AG04450 (cell line): ENCODE measurements around the gene UBR7. TPM values are rescaled to one million over a fixed set of nuclear protein-coding genes. Genes with fewer than 3 reads are reported as not detected.
"Not testable (repeated sequence)": the region's sequence is repeated elsewhere in the genome, so short reads cannot be mapped to it uniquely, and the experiment has no call there.

ENCODE experiments used
- CTCF ChIA-PET: fragments of 300-600, 350-600 bp; formaldehyde crosslinking; extraction: SDS; loops from one replicate; lab custom pipeline; 2022; ENCODE audit warnings: antibody characterized with exemption, inconsistent platforms; lab: Charles Lee
- POLR2A ChIA-PET: fragments of 350-600 bp; formaldehyde crosslinking; extraction: SDS; loops from one replicate; lab custom pipeline; 2021; ENCODE audit warnings: antibody characterized with exemption, inconsistent platforms; lab: Yijun Ruan, JAX
- DNase-seq: peaks from one replicate; pipeline ENCODE4 v3.0.0-alpha.2; 2011; ENCODE audit warnings: low read depth, low spot score
- H3K27ac ChIP-seq: one replicate; pipeline ENCODE4 v1.5.1; 2012; ENCODE audit warnings: low read depth, low read length, control low read depth
- H3K27me3 ChIP-seq: one replicate; pipeline ENCODE4 v1.6.0; 2012; ENCODE audit warnings: low read length; ENCODE audit not compliant: control insufficient read depth, insufficient read depth
- H3K4me3 ChIP-seq: 2 replicates; pipeline ENCODE4 v1.5.1; 2011; ENCODE audit warnings: mild to moderate bottlenecking, low read depth, low read length, control low read depth
- H3K9me3 ChIP-seq: 2 replicates; pipeline ENCODE4 v1.5.1; 2012; ENCODE audit warnings: low read length; ENCODE audit not compliant: control insufficient read depth, insufficient read depth
- polyA plus RNA-seq: library from polyadenylated mRNA; depleted of rRNA; stranded (reverse); fragments of >200 nt; gene quantifications from 2 replicates; pipeline ENCODE4 v1.2.3, GENCODE V29; 2011
- TF ChIP-seq, protein P1 (sequence below): IDR thresholded peaks from 2 replicates; pipeline ENCODE4 v1.5.1; 2011; ENCODE audit warnings: low read depth, low read length, control low read depth, inconsistent platforms

The UBR7 gene
- polyA plus RNA-seq, 1 experiment = 30.7 TPM

DNA sequence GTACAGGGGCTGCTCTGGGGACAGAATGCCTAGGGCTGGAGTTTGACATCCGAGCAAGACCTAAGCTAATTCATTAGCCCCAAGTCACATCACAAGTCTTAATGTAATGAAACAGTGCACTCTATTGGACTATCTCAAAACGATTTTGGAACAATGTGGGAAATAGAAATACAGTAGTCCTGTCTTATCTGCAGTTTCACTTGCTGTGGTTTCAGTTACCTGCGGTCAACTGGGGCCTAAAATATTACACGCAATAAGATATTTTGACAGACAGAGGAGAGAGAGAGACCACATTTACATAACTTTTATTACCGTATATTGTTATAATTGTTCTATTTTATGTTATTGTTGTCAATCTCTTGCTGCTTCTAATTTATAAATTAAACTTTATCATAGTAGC is 43.5 kb upstream of the UBR7 start:
- ChIA-PET CTCF (interaction anchor here (1.2 to 1.7 kb wide), 3 partner anchors 50 to 211 kb away, joined by 4 to 8 read pairs (median 4); no protein-coding TSS in a partner anchor), POLR2A (no interaction called here)
- Histone ChIP-seq H3K27me3 (no peaks in the 10 kb centered on the region), H3K27ac (no peak overlapping the region), H3K4me3 (no peak overlapping the region), H3K9me3 (no peaks in the 10 kb centered on the region)
- DNase-seq = no peak
- TF ChIP-seq, protein P1, sequence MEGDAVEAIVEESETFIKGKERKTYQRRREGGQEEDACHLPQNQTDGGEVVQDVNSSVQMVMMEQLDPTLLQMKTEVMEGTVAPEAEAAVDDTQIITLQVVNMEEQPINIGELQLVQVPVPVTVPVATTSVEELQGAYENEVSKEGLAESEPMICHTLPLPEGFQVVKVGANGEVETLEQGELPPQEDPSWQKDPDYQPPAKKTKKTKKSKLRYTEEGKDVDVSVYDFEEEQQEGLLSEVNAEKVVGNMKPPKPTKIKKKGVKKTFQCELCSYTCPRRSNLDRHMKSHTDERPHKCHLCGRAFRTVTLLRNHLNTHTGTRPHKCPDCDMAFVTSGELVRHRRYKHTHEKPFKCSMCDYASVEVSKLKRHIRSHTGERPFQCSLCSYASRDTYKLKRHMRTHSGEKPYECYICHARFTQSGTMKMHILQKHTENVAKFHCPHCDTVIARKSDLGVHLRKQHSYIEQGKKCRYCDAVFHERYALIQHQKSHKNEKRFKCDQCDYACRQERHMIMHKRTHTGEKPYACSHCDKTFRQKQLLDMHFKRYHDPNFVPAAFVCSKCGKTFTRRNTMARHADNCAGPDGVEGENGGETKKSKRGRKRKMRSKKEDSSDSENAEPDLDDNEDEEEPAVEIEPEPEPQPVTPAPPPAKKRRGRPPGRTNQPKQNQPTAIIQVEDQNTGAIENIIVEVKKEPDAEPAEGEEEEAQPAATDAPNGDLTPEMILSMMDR = no peak

DNA sequence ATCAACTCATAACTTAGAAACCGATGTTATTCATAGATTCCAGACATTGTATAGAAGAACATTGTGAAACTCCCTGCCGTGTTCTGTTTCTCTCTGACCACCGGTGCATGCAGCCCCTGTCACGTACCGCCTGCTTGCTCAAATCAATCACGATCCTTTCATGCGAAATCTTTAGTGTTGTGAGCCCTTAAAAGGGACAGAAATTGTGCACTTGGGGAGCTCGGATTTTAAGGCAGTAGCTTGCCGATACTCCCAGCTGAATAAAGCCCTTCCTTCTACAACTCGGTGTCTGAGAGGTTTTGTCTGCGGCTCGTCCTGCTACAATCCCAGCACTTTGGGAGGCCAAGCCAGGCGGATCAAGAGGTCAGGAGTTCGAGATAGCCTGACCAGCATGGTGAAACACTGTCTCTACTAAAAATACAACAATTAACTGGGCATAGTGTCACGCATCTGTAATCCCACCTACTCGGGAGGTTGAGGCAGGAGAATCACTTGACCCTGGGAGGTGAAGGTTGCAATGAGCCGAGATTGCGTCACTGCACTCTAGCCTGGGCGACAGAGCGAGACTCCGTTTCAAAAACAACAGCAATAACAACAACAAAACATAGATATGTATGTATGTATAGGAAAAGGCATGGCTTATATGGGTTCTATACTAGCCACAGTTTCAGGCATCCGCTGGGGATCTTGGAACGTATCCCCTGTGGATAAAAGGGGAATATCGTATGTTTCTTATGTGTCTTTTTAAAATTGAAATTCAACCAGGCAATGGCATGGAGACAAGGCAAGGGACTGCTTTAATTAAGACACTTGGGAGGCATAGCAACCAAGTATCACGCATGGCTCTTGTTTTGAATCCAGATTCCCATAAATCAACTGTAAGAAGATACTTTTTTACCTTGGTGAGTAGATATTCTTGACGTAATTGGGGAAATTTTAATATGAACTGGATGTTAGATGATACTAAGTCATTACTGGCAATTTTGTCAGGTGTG is 41.5 kb upstream of the UBR7 start:
- POLR2A ChIA-PET, H3K27ac ChIP-seq, H3K4me3 ChIP-seq, H3K27me3 ChIP-seq, DNase-seq, H3K9me3 ChIP-seq: not testable (repeated sequence)
- CTCF ChIA-PET = interaction anchor here (1.0 to 1.3 kb wide), 2 partner anchors 52 to 213 kb away, joined by 3 to 5 read pairs; no protein-coding TSS in a partner anchor

DNA sequence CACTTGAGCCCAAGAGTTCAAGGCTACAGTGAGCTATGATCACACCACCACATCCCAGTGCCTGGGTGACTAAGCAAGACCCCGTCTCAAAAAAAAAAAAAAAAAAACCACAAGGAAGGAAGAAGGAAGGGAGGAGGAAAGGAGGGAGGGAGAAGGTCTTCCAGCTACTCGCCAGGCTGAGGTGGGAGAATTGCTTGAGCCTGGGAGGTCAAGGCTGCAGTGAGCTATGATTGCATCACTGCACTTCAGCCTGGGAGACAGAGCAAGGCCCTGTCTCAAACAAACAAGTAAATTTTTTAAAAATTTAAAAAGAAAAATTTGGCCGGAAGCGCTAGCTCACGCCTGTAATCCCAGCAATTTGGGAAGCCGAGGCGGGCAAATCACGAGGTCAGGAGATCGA is 38.4 kb upstream of the UBR7 start:
- H3K4me3 ChIP-seq, POLR2A ChIA-PET, H3K9me3 ChIP-seq, DNase-seq, H3K27me3 ChIP-seq, H3K27ac ChIP-seq: not testable (repeated sequence)
- CTCF ChIA-PET = interaction anchor here (0.7 to 3.2 kb wide), 3 partner anchors 10 to 55 kb away, joined by 5 to 14 read pairs (median 9); no protein-coding TSS in a partner anchor

DNA sequence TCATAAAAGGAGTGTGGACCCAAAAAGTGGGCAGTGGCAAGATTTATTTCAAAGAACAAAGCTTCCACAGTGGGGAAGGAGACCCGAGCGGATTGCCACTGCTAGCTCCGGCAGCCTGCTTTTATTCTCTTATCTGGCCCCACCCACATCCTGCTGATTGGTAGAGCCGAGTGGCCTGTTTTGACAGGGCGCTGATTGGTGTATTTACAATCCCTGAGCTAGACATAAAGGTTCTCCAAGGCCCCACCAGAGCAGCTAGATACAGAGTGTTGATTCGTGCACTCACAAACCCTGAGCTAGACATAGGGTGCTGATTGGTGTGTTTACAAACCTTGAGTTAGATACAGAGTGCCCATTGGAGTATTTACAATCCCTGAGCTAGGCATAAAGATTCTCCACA is 37.4 kb upstream of the UBR7 start:
- CTCF ChIA-PET = interaction anchor here (0.7 to 3.2 kb wide), 4 partner anchors 8 to 56 kb away, joined by 3 to 14 read pairs (median 6); no protein-coding TSS in a partner anchor
- DNase-seq, POLR2A ChIA-PET, H3K4me3 ChIP-seq, H3K27ac ChIP-seq, H3K27me3 ChIP-seq, H3K9me3 ChIP-seq: not testable (repeated sequence)

DNA sequence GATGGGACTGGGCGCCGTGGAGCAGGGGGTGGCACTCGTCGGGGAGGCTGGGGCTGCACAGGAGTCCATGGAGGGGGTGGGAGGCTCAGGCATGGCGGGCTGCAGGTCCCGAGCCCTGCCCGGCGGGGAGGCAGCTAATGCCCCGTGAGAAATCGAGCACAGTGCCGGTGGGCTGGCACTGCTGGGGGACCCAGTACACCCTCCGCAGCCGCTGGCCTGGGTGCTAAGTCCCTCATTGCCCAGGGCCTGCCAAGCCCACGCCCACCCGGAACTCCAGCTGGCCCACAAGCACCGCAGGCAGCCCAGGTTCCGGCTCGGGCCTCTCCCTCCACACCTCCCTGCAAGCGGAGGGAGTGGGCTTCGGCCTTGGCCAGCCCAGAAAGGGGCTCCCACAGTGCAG is 36.9 kb upstream of the UBR7 start:
- H3K4me3 ChIP-seq, H3K9me3 ChIP-seq, POLR2A ChIA-PET, DNase-seq, H3K27me3 ChIP-seq, H3K27ac ChIP-seq: not testable (repeated sequence)
- CTCF ChIA-PET = interaction anchor here (1.1 to 3.2 kb wide), 3 partner anchors 9 to 57 kb away, joined by 3 to 14 read pairs (median 9); no protein-coding TSS in a partner anchor

DNA sequence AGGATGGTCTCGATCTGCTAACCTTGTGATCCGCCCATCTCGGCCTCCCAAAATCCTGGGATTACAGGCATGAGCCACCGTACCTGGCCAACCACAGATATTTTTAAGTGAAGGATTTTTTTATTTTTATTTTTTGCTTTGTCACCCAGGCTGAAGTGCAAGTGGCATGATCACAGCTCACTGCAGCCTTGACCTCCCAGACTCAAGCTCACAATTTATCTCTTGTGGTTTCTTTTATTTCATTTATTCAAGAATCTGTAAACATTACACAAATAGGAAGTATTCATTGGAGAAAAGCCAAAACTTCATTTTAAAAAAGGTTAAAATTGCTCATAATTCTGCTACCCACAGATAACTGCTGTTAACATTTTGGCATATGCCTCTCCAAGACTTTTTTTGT is 35.7 kb upstream of the UBR7 start:
- H3K27ac ChIP-seq = no peak overlapping the region
- H3K27me3 ChIP-seq = no peaks in the 10 kb centered on the region
- ChIA-PET POLR2A (no interaction called here), CTCF (interaction anchor here (3.8 kb wide), 1 partner anchor 58 kb away, joined by 20 read pairs; no protein-coding TSS in a partner anchor)
- no peak for DNase-seq
- no peak overlapping the region for H3K4me3 ChIP-seq
- no peaks in the 10 kb centered on the region for H3K9me3 ChIP-seq
- TF ChIP-seq, protein P1 = no peak
